Muscle layer of duodenum (tissue), 2 donors: ENCODE results near the gene ALG1.

Experiments
- H3K27ac ChIP-seq: one replicate; pipeline ENCODE4 v1.7.0; 2013; ENCODE audit warnings: mild to moderate bottlenecking, low read length
- H3K27me3 ChIP-seq: one replicate; pipeline ENCODE4 v1.7.0; 2013; ENCODE audit warnings: low read depth, mild to moderate bottlenecking, control low read depth, low read length
- H3K36me3 ChIP-seq, 2 donors: one replicate each; pipeline ENCODE4 v1.7.0; 2013; ENCODE audit warnings: low read length in 2 of 2, control low read depth in 1 of 2, mild to moderate bottlenecking in 1 of 2; ENCODE audit not compliant: insufficient read depth in 2 of 2, control insufficient read depth in 1 of 2
- H3K4me1 ChIP-seq, 2 donors: one replicate each; pipeline ENCODE4 v1.7.0; 2013; ENCODE audit warnings: low read length in 2 of 2, mild to moderate bottlenecking in 2 of 2, control low read depth in 1 of 2, moderate library complexity in 1 of 2; ENCODE audit not compliant: insufficient read depth in 2 of 2, control insufficient read depth in 1 of 2
- H3K4me3 ChIP-seq, 2 donors: one replicate each; pipeline ENCODE4 v1.7.0; 2013; ENCODE audit warnings: low read length in 2 of 2, low read depth in 1 of 2, mild to moderate bottlenecking in 1 of 2
- H3K9me3 ChIP-seq, 2 donors: one replicate each; pipeline ENCODE4 v1.7.0; 2013; ENCODE audit warnings: low read length in 2 of 2, control low read depth in 1 of 2, mild to moderate bottlenecking in 1 of 2; ENCODE audit not compliant: control insufficient read depth in 1 of 2
- donor health status: healthy.

ALG1 gene

GRCh38 chr16:5046914-5047313 is 24.7 kb upstream of the ALG1 start:
- H3K27ac ChIP-seq: no peak overlapping the region
- H3K36me3 ChIP-seq: no peaks in the 10 kb centered on the region
- H3K4me3 ChIP-seq: no peak overlapping the region
- no peaks in the 10 kb centered on the region for H3K4me1 ChIP-seq
- H3K27me3 ChIP-seq: no peaks in the 10 kb centered on the region
- H3K9me3 ChIP-seq: no peaks in the 10 kb centered on the region

- H3K36me3 ChIP-seq: no peaks in the 10 kb centered on the region
- no peaks in the 10 kb centered on the region for H3K4me1 ChIP-seq
Observed at GRCh38 chr16:5054876-5055865, 16.5 kb upstream of the ALG1 start.

GRCh38 chr16:5056352-5056751 is 15.3 kb upstream of the ALG1 start:
- H3K27ac ChIP-seq: no peak overlapping the region
- no peaks in the 10 kb centered on the region for H3K27me3 ChIP-seq
- no peak overlapping the region for H3K4me3 ChIP-seq
- no peaks in the 10 kb centered on the region for H3K36me3 ChIP-seq
- H3K9me3 ChIP-seq: no peaks in the 10 kb centered on the region
- H3K4me1 ChIP-seq: no peaks in the 10 kb centered on the region

More at GRCh38 chr16:5054876-5055865, 16.5 kb upstream of the ALG1 start:
- Histone ChIP-seq H3K9me3 (no peaks in the 10 kb centered on the region), H3K4me3 (no peak overlapping the region), H3K27me3 (no peaks in the 10 kb centered on the region), H3K27ac (no peak overlapping the region)

GRCh38 chr16:5058476-5058875 is 13.2 kb upstream of the ALG1 start:
- no peaks in the 10 kb centered on the region for H3K9me3 ChIP-seq
- H3K27ac ChIP-seq: no peak overlapping the region
- H3K4me3 ChIP-seq: no peak overlapping the region
- H3K4me1 ChIP-seq: no peaks in the 10 kb centered on the region
- H3K36me3 ChIP-seq: no peaks in the 10 kb centered on the region
- no peaks in the 10 kb centered on the region for H3K27me3 ChIP-seq

GRCh38 chr16:5059386-5060072 is 12.1 kb upstream of the ALG1 start:
- H3K27me3 ChIP-seq: no peaks in the 10 kb centered on the region
- no peaks in the 10 kb centered on the region for H3K4me1 ChIP-seq
- no peaks in the 10 kb centered on the region for H3K9me3 ChIP-seq
- H3K36me3 ChIP-seq: no peaks in the 10 kb centered on the region
- no peak overlapping the region for H3K27ac ChIP-seq
- no peak overlapping the region for H3K4me3 ChIP-seq

GRCh38 chr16:5060073-5060641 is 11.5 kb upstream of the ALG1 start:
- H3K27ac ChIP-seq: no peak overlapping the region
- no peaks in the 10 kb centered on the region for H3K27me3 ChIP-seq
- H3K9me3 ChIP-seq: no peaks in the 10 kb centered on the region
- no peak overlapping the region for H3K4me3 ChIP-seq
- H3K4me1 ChIP-seq: no peaks in the 10 kb centered on the region
- H3K36me3 ChIP-seq: no peaks in the 10 kb centered on the region

GRCh38 chr16:5062051-5062450 is 9.6 kb upstream of the ALG1 start:
- no peaks in the 10 kb centered on the region for H3K9me3 ChIP-seq
- H3K4me1 ChIP-seq: no peaks in the 10 kb centered on the region
- no peak overlapping the region for H3K27ac ChIP-seq
- H3K4me3 ChIP-seq: no peak overlapping the region
- no peaks in the 10 kb centered on the region for H3K36me3 ChIP-seq
- H3K27me3 ChIP-seq: no peaks in the 10 kb centered on the region

GRCh38 chr16:5062790-5063765 is 8.6 kb upstream of the ALG1 start:
- Histone ChIP-seq H3K9me3 (no peaks in the 10 kb centered on the region), H3K27me3 (no peaks in the 10 kb centered on the region), H3K27ac (no peak overlapping the region), H3K36me3 (no peaks in the 10 kb centered on the region), H3K4me1 (no peaks in the 10 kb centered on the region), H3K4me3 (no peak overlapping the region)

- Histone ChIP-seq H3K4me3 (peak overlapping the region in 1 of 2 donors; percentile 17), H3K27me3 (no peaks in the 10 kb centered on the region), H3K4me1 (no peaks in the 10 kb centered on the region), H3K27ac (no peak overlapping the region), H3K9me3 (no peaks in the 10 kb centered on the region), H3K36me3 (no peaks in the 10 kb centered on the region)
Observed at GRCh38 chr16:5064915-5065314, 6.7 kb upstream of the ALG1 start.

GRCh38 chr16:5065326-5065725 is 6.3 kb upstream of the ALG1 start:
- H3K4me3 ChIP-seq: peak overlapping the region in 1 of 2 donors; percentile 17
- no peaks in the 10 kb centered on the region for H3K36me3 ChIP-seq
- H3K27ac ChIP-seq: no peak overlapping the region
- no peaks in the 10 kb centered on the region for H3K9me3 ChIP-seq
- H3K27me3 ChIP-seq: no peaks in the 10 kb centered on the region
- no peaks in the 10 kb centered on the region for H3K4me1 ChIP-seq
